Uterus (tissue), 2 donors: ENCODE results near the gene DEPDC7.

Source experiments
- CTCF ChIP-seq, 4 experiments: fragments of 200-600 bp in 2 of 4; fragments of 450-650 bp in 2 of 4; sonication (generic) in 2 of 4; IDR thresholded peaks; one replicate each; pipeline ENCODE4 v1.5.1; 2016 to 2019; ENCODE audit warnings: antibody characterized with exemption in 4 of 4, mild to moderate bottlenecking in 2 of 4, moderate library complexity in 1 of 4
- POLR2A ChIP-seq, 2 donors: fragments of 450-650 bp; IDR thresholded peaks; one replicate each; pipeline ENCODE4 v1.6.1; 2016; ENCODE audit warnings: antibody characterized with exemption in 2 of 2, mild to moderate bottlenecking in 1 of 2, moderate library complexity in 1 of 2

- TF ChIP-seq CTCF (IDR thresholded peaks at IDR 0.05) (no peak), POLR2A (IDR thresholded peaks at IDR 0.05) (no peak)
Measured at GRCh38 chr11:32985600-32985999, 30.1 kb upstream of the DEPDC7 start.
